Measurements from ENCODE around the gene AKNA. TPM values are rescaled to one million over a fixed set of nuclear protein-coding genes. Genes with fewer than 3 reads are reported as not detected.
A peak's percentile ranks its signal among the peaks of the same experiment; 100 is the strongest.

AKNA gene
- total and polyA plus RNA-seq, 12 donors = 4.8 to 37.3 (median 15.9) TPM

DNA sequence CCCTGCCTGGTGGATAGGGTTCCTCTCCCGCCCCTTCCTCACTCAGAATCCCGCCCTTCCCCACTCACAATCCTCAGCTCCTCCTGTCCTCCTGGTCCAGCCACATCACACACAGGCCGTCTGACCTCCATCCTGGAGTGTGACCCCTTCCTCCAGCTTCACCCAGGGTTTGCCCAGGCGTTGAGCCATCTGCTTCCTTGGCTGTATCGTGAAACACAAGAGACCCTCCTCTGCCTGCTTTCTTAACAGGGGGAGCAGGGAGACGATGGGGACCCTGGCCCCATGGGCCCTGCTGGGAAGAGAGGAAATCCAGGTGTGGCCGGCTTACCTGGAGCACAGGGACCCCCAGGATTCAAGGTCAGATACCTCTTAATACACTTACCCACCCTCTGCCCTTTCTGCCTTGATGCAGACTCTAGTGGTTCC lies 97.2 kb downstream of the AKNA start:
- 61 to 68% (median 63%) methylated on average over 6 to 7 of the region's 7 CpGs for WGBS, 4 donors
- Histone ChIP-seq H3K27ac (no peak overlapping the region), H3K27me3 (no peaks in the 10 kb centered on the region), H3K4me3 (no peak overlapping the region), H3K9me3 (replicated peaks in 1 of 3) (peaks cover 0 to 5% (median 0%) of the 10 kb centered on the region in 3 donors), H3K4me1 (replicated peaks in 1 of 2) (peaks cover 0 to 2% of the 10 kb centered on the region in 2 donors), H3K36me3 (replicated peaks in 1 of 2) (peaks cover 0 to 6% of the 10 kb centered on the region in 2 donors)
- intact Hi-C loops (cut with DNase I) = loop anchor here in 1 of 2 donors (2.0 kb wide), 1 partner anchor 136 kb away; the partner anchor contains the start of gene COL27A1
- TF ChIP-seq POLR2A (IDR thresholded peaks at IDR 0.05) = no peak
- DNase-seq = peak in 3 of 7 donors; percentile 6 to 11 (median 9)

DNA sequence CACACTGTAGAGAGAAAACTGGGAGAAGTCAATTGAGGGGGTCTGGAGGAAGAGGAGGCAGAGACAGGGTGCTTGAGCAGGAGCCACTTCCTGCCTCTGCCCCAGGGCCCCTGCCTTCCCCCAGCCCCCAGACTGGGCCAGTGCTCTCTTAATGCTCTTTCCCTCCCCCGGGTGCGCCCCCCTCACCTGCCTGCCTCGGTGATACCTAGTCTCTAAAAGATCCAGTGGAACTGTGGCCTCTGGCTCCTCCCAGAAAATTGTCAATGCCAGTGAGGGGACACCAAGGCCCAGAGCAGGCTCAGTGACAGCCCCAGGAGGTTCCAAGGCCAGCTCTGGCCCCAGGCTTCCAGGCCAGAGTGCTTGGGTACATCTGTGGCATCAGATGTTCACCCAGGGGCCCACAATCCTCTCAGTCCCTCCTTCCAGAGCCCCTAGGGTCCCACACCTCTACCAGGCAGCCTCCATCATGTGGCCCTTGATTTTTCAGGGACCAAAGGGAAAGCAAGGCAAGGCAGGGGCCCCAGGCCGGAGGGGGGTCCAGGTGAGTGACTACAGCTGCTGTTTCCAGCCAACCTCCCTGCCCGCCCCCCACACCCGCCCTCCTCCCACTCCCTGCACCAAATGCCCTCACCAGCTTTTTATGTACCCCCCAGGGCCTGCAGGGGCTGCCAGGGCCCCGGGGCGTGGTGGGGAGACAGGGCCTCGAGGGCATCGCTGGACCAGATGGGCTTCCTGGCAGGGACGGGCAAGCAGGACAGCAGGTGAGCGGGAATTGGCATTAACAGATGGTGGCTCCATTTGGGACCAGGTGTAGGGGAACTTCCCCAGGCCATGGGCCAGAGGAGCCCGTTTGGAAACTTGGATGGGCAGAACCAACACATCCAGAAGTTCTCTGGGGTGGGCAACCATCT lies 98.0 kb downstream of the AKNA start:
- Histone ChIP-seq H3K27ac (no peak overlapping the region), H3K9me3 (replicated peaks in 1 of 3) (peaks cover 0 to 2% (median 0%) of the 10 kb centered on the region in 3 donors), H3K4me1 (replicated peaks in 1 of 2) (peaks cover 0 to 9% of the 10 kb centered on the region in 2 donors), H3K27me3 (no peaks in the 10 kb centered on the region), H3K36me3 (replicated peaks in 1 of 2) (no peaks in the 10 kb centered on the region), H3K4me3 (no peak overlapping the region)
- WGBS, 4 donors = 69 to 89% (median 82%) methylated on average over 5 to 13 of the region's 13 CpGs
- DNase-seq = peak in 5 of 7 donors; percentile 10 to 16 (median 11)
- TF ChIP-seq POLR2A (IDR thresholded peaks at IDR 0.05) = no peak
- TF ChIP-seq CTCF (IDR thresholded peaks at IDR 0.05) = no peak
- intact Hi-C loops (cut with DNase I) = loop anchor here (2.0 to 5.0 kb wide), 5 partner anchors 129 to 203 kb away; partner anchors contain the start of gene COL27A1 (in 2 of the 2)

GRCh38 chr9:114289106-114289505 lies 98.7 kb downstream of the AKNA start:
- Histone ChIP-seq H3K27ac (no peak overlapping the region), H3K4me3 (no peak overlapping the region), H3K36me3 (replicated peaks in 1 of 2) (no peaks in the 10 kb centered on the region), H3K4me1 (replicated peaks in 1 of 2) (peaks cover 0 to 9% of the 10 kb centered on the region in 2 donors), H3K9me3 (replicated peaks in 1 of 3) (no peaks in the 10 kb centered on the region), H3K27me3 (no peaks in the 10 kb centered on the region)
- intact Hi-C loops (cut with DNase I) = loop anchor here (2.0 to 5.0 kb wide), 4 partner anchors 128 to 202 kb away; partner anchors contain the start of gene COL27A1 (in 1 of the 2)
- peak in 4 of 7 donors; percentile 4 to 37 (median 8) for DNase-seq
- 81 to 94% (median 91%) methylated on average over 7 to 13 of the region's 13 CpGs for WGBS, 4 donors
- no peak for TF ChIP-seq CTCF (IDR thresholded peaks at IDR 0.05)
- TF ChIP-seq POLR2A (IDR thresholded peaks at IDR 0.05) = no peak

- H3K36me3 ChIP-seq (replicated peaks in 1 of 2) = no peaks in the 10 kb centered on the region
- H3K4me1 ChIP-seq (replicated peaks in 1 of 2) = peaks cover 0 to 9% of the 10 kb centered on the region in 2 donors
- intact Hi-C loops (cut with DNase I) = loop anchor here (2.0 to 5.0 kb wide), 4 partner anchors 128 to 201 kb away; partner anchors contain the start of gene COL27A1 (in 1 of the 2)
- H3K9me3 ChIP-seq (replicated peaks in 1 of 3) = no peaks in the 10 kb centered on the region
- TF ChIP-seq CTCF (IDR thresholded peaks at IDR 0.05) = no peak
- TF ChIP-seq POLR2A (IDR thresholded peaks at IDR 0.05) = no peak
- H3K27me3 ChIP-seq = no peaks in the 10 kb centered on the region
- DNase-seq = peak in 5 of 7 donors; percentile 5 to 41 (median 12)
- no peak overlapping the region for H3K27ac ChIP-seq
- WGBS, 4 donors = 59 to 85% (median 78%) methylated on average over 6 to 23 of the region's 23 CpGs
- H3K4me3 ChIP-seq = no peak overlapping the region
Measured at GRCh38 chr9:114288193-114289091, 99.3 kb downstream of the AKNA start.
